NCI-H2227 treated with DMSO at 0.1 percent for 48 hours (cell line): Measurements from ENCODE around the gene GLMP.

ENCODE experiments used
- DNase-seq: peaks from one replicate; lab custom pipeline; 2025; lab: John Stamatoyannopoulos, UW

Gene GLMP

GRCh38 chr1:156286061-156286460 lies 9.4 kb downstream of the GLMP start:
- no peak for DNase-seq

GRCh38 chr1:156285437-156285836 lies 10.0 kb downstream of the GLMP start:
- DNase-seq, result no peak

- DNase-seq, result no peak
Observed at GRCh38 chr1:156284757-156285156, 10.7 kb downstream of the GLMP start.

- DNase-seq, result no peak
Observed at GRCh38 chr1:156284112-156284511, 11.4 kb downstream of the GLMP start, which contains the start of gene TMEM79. Gene TMEM79 (plus strand): TSS chr1:156284325. CDS start chr1:156285227, 902 bp downstream.

- no peak for DNase-seq
Observed at GRCh38 chr1:156283521-156283920, 12.0 kb downstream of the GLMP start.

- DNase-seq, result peak; percentile 97
Observed at GRCh38 chr1:156282479-156283222, 12.8 kb downstream of the GLMP start, which contains the start of gene SMG5. Gene SMG5 (minus strand): TSS chr1:156282825. CDS start chr1:156282680, 145 bp downstream.

- peak; percentile 13 for DNase-seq
Observed at GRCh38 chr1:156281693-156282478, 13.6 kb downstream of the GLMP start.

GRCh38 chr1:156281281-156281680 lies 14.2 kb downstream of the GLMP start:
- DNase-seq, result no peak

GRCh38 chr1:156279837-156280236 lies 15.6 kb downstream of the GLMP start:
- DNase-seq, result no peak

GRCh38 chr1:156276966-156277381 lies 18.5 kb downstream of the GLMP start:
- DNase-seq, result no peak

- no peak for DNase-seq
Observed at GRCh38 chr1:156276532-156276931, 18.9 kb downstream of the GLMP start.

GRCh38 chr1:156270314-156270713 lies 25.2 kb downstream of the GLMP start:
- no peak for DNase-seq

- DNase-seq, result no peak
Observed at GRCh38 chr1:156268336-156268735, 27.1 kb downstream of the GLMP start.

GRCh38 chr1:156266051-156266450 lies 29.4 kb downstream of the GLMP start:
- no peak for DNase-seq

- DNase-seq, result no peak
Observed at GRCh38 chr1:156263288-156263655, 32.2 kb downstream of the GLMP start.

- DNase-seq, result no peak
Observed at GRCh38 chr1:156262461-156263287, 32.8 kb downstream of the GLMP start.

- DNase-seq, result no peak
Observed at GRCh38 chr1:156260896-156261295, 34.6 kb downstream of the GLMP start.

- DNase-seq, result no peak
Observed at GRCh38 chr1:156259805-156260204, 35.7 kb downstream of the GLMP start.

- DNase-seq, result no peak
Observed at GRCh38 chr1:156258859-156259258, 36.6 kb downstream of the GLMP start.

GRCh38 chr1:156257711-156258110 lies 37.8 kb downstream of the GLMP start:
- no peak for DNase-seq

GRCh38 chr1:156253634-156254033 lies 41.8 kb downstream of the GLMP start:
- DNase-seq, result no peak

GRCh38 chr1:156251527-156251926 lies 44.0 kb downstream of the GLMP start:
- peak; percentile 81 for DNase-seq
